Measurements from ENCODE around the gene B3GNT7. TPM values are rescaled to one million over a fixed set of nuclear protein-coding genes. Genes with fewer than 3 reads are reported as not detected.

B3GNT7 gene
- total RNA-seq, 1 experiment from 2014 or later = 6.1 TPM

GRCh38 chr2:231425291-231425810 is 29.8 kb downstream of the B3GNT7 start:
- ATAC-seq (no peak), DNase-seq (ENCODE audit: low read depth, low spot score) (no peak)
- intact Hi-C loops (cut with micrococcal nuclease) = no loop called here
- no peaks in the 10 kb centered on the region for H3K27me3 ChIP-seq (ENCODE audit: insufficient read depth, low read length)
- no peak overlapping the region for H3K4me3 ChIP-seq (replicated peaks in 1 of 2; ENCODE audit: low read depth in 1 of 2, low read length in 2 of 2)
- no peak overlapping the region for H3K4me2 ChIP-seq (ENCODE audit: low read length)
- no peaks in the 10 kb centered on the region for H3K79me2 ChIP-seq (ENCODE audit: insufficient read depth, low read length)
- BruUV-seq (replicated peaks) = no TSS peak
- ChIA-PET CTCF (no interaction called here), RAD21 (ENCODE audit: low non-redundant PET in 1 of 2, low total read pairs in 2 of 2, uncharacterized antibody in 2 of 2, unreplicated experiment in 2 of 2) (no interaction called here), POLR2A (interaction anchor here (0.7 kb wide), 1 partner anchor 226 kb away, joined by 3 read pairs; no protein-coding TSS in a partner anchor)
- no peak overlapping the region for H3K9ac ChIP-seq (ENCODE audit: low read length)
- no peak overlapping the region for H2AFZ ChIP-seq (ENCODE audit: low read depth, low read length, poor library complexity, severe bottlenecking)
- TF ChIP-seq ATF3 (IDR thresholded peaks at IDR 0.05) = no peak
- no peak for TF ChIP-seq EGR1 (IDR thresholded peaks at IDR 0.05; ENCODE audit: low read depth)
- no peak for TF ChIP-seq CBX3 (IDR thresholded peaks at IDR 0.05; ENCODE audit: low read depth)
- TF ChIP-seq REST (IDR thresholded peaks at IDR 0.05; ENCODE audit: low read depth) = no peak
- TF ChIP-seq POLR2AphosphoS5 (IDR thresholded peaks at IDR 0.05; ENCODE audit: low read depth, low read length) = no peak
- TF ChIP-seq ZFX (IDR thresholded peaks at IDR 0.05) = no peak
- TF ChIP-seq JUND (IDR thresholded peaks at IDR 0.05) = no peak
- no peak for TF ChIP-seq TCF7L2 (IDR thresholded peaks at IDR 0.05; ENCODE audit: borderline replicate concordance, extremely low read depth, insufficient read depth, insufficient read length)
- no peak for TF ChIP-seq MAX (IDR thresholded peaks at IDR 0.05)
- TF ChIP-seq CEBPB (IDR thresholded peaks at IDR 0.05; ENCODE audit: low read depth) = no peak
- no peak for TF ChIP-seq CTCF (IDR thresholded peaks at IDR 0.05 in 2 of 3, conservative IDR thresholded peaks at IDR 0.05 in 1 of 3; ENCODE audit: borderline replicate concordance in 1 of 3, insufficient read depth in 1 of 3, low read depth in 2 of 3, low read length in 2 of 3)
- TF ChIP-seq FOSL1 (IDR thresholded peaks at IDR 0.05; ENCODE audit: low read depth) = no peak
- H3K9me3 ChIP-seq (ENCODE audit: control insufficient read depth in 1 of 2, insufficient read depth in 1 of 2, low read depth in 1 of 2, low read length in 2 of 2) = peaks cover 0 to 4% of the 10 kb centered on the region in 2 experiments; a peak in 1 of 4 replicates
- no peaks in the 10 kb centered on the region for H4K20me1 ChIP-seq (ENCODE audit: insufficient read depth)
- no peaks in the 10 kb centered on the region for H3K36me3 ChIP-seq (ENCODE audit: control insufficient read depth in 1 of 2, insufficient read depth in 2 of 2, low read length in 2 of 2)
- no peaks in the 10 kb centered on the region for H3K9me2 ChIP-seq (ENCODE audit: insufficient read depth)
- peaks cover 0 to 5% of the 10 kb centered on the region in 2 experiments; a peak in 1 of 4 replicates for H3K4me1 ChIP-seq (ENCODE audit: control insufficient read depth in 1 of 2, insufficient read depth in 2 of 2, low read length in 2 of 2)
- no peak overlapping the region for H3K27ac ChIP-seq (ENCODE audit: low read depth, low read length)
